Measurements from ENCODE around the gene PADI1.

Gene PADI1

GRCh38 chr1:17274186-17275170, 69.5 kb downstream of the PADI1 start:
- peak; percentile 42 for DNase-seq

- no peak for DNase-seq
Measured at GRCh38 chr1:17276568-17276967, 71.6 kb downstream of the PADI1 start.

GRCh38 chr1:17277511-17278159, 72.7 kb downstream of the PADI1 start:
- DNase-seq = no peak

GRCh38 chr1:17278996-17279830, 74.3 kb downstream of the PADI1 start:
- no peak for DNase-seq

GRCh38 chr1:17280436-17280835, 75.5 kb downstream of the PADI1 start:
- no peak for DNase-seq

DNA sequence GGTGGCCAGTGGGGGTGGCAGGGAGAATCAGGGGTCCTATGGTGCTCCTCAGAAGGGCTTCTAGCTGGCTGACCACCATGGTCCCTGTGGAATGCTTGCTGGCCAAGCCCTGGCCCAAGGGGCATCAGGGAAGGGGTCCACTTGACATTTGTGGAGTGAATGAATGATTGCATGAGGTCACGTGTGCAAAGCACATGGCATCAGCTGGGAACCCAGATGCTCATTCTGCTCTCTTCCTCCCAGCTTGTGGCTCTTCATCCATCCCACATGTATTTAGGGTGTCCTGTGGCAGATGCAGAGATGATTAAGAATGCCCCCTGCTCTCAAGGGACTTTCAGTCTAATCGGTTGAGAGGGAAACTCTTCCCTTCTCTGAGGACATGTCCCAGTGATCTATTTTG, 76.0 kb downstream of the PADI1 start:
- DNase-seq = no peak

- DNase-seq = no peak
Measured at GRCh38 chr1:17281775-17282181, 76.8 kb downstream of the PADI1 start.

- DNase-seq = no peak
Measured at GRCh38 chr1:17282836-17283235, 77.9 kb downstream of the PADI1 start.

GRCh38 chr1:17286646-17287045, 81.7 kb downstream of the PADI1 start:
- DNase-seq = no peak

DNA sequence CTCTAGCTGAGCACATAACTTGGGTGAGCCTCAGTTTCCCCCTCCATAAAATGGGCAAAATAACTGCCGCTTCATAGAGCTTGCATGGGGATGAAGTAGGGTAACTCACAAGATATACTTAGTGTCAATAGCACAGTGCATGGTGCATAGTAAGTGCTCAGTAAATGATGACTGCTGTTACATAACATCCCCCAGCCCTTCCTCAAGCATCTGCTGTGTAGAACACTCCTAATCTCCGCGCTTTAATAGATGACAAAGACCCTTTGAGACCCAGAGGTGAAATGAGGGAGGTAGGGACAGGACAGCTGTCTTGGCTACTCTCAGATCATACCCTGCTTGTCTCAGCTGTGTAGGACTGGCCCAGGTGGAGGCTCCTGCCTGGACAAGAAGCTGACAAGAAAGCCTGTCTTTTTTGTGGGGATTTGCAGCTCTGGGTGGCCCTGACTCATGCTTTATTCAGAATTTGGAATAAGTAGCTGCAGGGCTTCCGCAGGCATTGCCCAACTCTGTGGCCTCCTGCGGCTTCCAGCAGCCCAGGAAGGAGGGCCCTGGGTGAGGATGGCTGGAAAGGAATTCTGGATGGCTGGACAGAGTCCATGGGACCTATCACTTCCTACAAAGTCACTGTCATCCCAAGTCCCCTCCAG, 82.3 kb downstream of the PADI1 start:
- no peak for DNase-seq

DNA sequence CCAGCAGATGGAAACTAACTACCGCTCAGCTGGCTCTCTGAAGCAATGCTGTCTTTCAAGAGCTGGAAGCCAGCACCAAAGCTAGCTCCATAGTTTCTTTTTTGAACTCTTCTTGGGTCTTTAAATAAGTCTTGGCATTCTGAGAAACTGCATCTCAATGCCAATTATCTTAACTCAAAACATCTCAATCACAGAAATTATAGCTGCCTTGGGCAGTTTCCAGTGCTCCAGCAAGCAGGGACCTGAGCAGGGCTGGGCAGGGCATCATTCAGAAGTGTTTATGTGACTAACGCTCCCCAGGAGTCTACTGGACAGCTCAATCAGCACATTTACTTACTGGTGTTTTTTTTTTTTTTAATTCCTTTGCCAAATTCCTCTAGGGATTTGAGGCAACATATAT, 84.8 kb downstream of the PADI1 start:
- DNase-seq = no peak

GRCh38 chr1:17290553-17290952, 85.6 kb downstream of the PADI1 start:
- DNase-seq = no peak

GRCh38 chr1:17292299-17293160, 87.6 kb downstream of the PADI1 start:
- DNase-seq = no peak

- no peak for DNase-seq
Measured at GRCh38 chr1:17293681-17294425, 88.9 kb downstream of the PADI1 start.

DNA sequence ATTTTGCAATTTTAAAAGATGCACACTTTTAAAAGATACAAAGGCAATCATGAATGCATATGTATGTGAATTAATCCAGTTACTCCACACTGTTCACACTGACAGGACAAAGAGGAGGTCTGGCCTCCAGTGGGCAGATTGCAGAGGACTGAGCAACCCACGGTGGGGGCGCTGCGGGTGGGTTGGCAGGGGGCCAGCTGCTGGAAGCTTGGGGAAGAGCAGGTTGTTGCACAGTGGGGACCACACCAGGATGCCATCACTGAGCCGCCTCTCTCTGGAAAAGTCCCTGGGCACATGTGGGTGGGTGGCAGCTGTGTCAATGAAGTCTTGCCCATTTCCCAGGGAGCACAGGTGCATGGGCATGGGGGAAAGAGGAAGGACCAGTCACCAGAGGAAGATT, 90.4 kb downstream of the PADI1 start:
- DNase-seq = no peak

All from stimulated activated CD4-positive, alpha-beta T cell treated with anti-CD3 and anti-CD28 coated beads, Interleukin-1b, Interleukin-23, amount 100 ng/mL, for 48 hours (primary cell).